Tibial artery (tissue), 4 donors: ENCODE measurements around the gene FITM1.

ENCODE experiments used
- DNase-seq, 2 donors: peaks; one replicate each; pipeline ENCODE4 v3.0.0-alpha.2; 2019
- H3K27ac ChIP-seq, 2 donors: fragments of 200-600 bp; sonication (generic) in 1 of 2; 1 replicate in 1 of 2; 2 replicates in 1 of 2; pipeline ENCODE4 v1.5.1; 2018 to 2019; ENCODE audit warnings: mild to moderate bottlenecking in 1 of 2
- H3K27me3 ChIP-seq, 2 donors: fragments of 200-600 bp; sonication (generic) in 1 of 2; one replicate each; pipeline versions ENCODE4 v1.5.1 to v1.6.0; 2016 to 2019
- H3K36me3 ChIP-seq, 3 donors: fragments of 200-600 bp; sonication (generic) in 2 of 3; one replicate each; pipeline ENCODE4 v1.5.1; 2016 to 2019; ENCODE audit warnings: mild to moderate bottlenecking in 2 of 3
- H3K4me1 ChIP-seq, 4 donors: fragments of 200-600 bp; sonication (generic) in 2 of 4; 1 replicate in 3 of 4; 2 replicates in 1 of 4; pipeline ENCODE4 v1.5.1; 2016 to 2019
- H3K4me3 ChIP-seq, 2 donors: fragments of 200-600 bp; sonication (generic) in 1 of 2; 1 replicate in 1 of 2; 2 replicates in 1 of 2; pipeline ENCODE4 v1.5.1; 2018 to 2019; ENCODE audit warnings: mild to moderate bottlenecking in 2 of 2
- H3K9me3 ChIP-seq, 3 donors: fragments of 200-600 bp; sonication (generic) in 1 of 3; one replicate each; pipeline ENCODE4 v1.5.1; 2016 to 2019
- intact Hi-C: fragments of 100-400 bp; cut with DNase I; formaldehyde crosslinking; loops from one replicate; pipeline ENCODE4 v1.15.0; 2023; ENCODE audit warnings: low total_unique reads
- TF ChIP-seq, protein P1 (sequence below), 2 experiments: fragments of 200-600 bp in 1 of 2; fragments of 450-650 bp in 1 of 2; IDR thresholded peaks; one replicate each; pipeline ENCODE4 v1.5.1; 2017 to 2019; ENCODE audit warnings: antibody characterized with exemption in 2 of 2, mild to moderate bottlenecking in 1 of 2, moderate library complexity in 1 of 2

The FITM1 gene

DNA sequence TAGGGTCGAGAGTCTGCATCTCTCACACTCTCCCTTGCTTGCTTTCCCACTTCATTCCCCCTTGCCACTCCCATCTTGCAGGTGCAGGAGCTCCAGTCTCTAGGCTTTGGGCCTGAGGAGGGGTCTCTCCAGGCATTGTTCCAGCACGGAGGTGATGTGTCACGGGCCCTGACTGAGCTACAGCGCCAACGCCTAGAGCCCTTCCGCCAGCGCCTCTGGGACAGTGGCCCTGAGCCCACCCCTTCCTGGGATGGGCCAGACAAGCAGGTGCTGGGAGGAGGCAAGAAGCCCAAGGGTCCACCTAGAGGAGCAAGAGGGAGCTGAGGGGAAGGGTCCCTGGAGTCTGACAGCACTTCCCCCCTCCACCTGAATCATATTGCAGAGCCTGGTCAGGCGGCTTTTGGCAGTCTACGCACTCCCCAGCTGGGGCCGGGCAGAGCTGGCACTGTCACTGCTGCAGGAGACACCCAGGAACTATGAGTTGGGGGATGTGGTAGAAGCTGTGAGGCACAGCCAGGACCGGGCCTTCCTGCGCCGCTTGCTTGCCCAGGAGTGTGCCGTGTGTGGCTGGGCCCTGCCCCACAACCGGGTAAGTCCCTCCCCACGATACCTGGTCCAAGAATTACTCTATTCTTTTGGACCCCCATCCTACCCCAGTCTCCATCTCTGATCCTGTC is 21.1 kb downstream of the FITM1 start:
- Histone ChIP-seq H3K9me3 (no peaks in the 10 kb centered on the region), H3K27me3 (no peaks in the 10 kb centered on the region), H3K4me1 (peaks cover 7 to 18% (median 15%) of the 10 kb centered on the region in 4 donors), H3K27ac (no peak overlapping the region), H3K36me3 (peaks cover 57 to 79% (median 72%) of the 10 kb centered on the region in 3 donors), H3K4me3 (no peak overlapping the region)
- intact Hi-C loops: loop anchor here (5.0 kb wide), 1 partner anchor 94 kb away; no protein-coding TSS in a partner anchor
- TF ChIP-seq, protein P1, sequence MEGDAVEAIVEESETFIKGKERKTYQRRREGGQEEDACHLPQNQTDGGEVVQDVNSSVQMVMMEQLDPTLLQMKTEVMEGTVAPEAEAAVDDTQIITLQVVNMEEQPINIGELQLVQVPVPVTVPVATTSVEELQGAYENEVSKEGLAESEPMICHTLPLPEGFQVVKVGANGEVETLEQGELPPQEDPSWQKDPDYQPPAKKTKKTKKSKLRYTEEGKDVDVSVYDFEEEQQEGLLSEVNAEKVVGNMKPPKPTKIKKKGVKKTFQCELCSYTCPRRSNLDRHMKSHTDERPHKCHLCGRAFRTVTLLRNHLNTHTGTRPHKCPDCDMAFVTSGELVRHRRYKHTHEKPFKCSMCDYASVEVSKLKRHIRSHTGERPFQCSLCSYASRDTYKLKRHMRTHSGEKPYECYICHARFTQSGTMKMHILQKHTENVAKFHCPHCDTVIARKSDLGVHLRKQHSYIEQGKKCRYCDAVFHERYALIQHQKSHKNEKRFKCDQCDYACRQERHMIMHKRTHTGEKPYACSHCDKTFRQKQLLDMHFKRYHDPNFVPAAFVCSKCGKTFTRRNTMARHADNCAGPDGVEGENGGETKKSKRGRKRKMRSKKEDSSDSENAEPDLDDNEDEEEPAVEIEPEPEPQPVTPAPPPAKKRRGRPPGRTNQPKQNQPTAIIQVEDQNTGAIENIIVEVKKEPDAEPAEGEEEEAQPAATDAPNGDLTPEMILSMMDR (IDR thresholded peaks at IDR 0.05): no peak
- DNase-seq: no peak

DNA sequence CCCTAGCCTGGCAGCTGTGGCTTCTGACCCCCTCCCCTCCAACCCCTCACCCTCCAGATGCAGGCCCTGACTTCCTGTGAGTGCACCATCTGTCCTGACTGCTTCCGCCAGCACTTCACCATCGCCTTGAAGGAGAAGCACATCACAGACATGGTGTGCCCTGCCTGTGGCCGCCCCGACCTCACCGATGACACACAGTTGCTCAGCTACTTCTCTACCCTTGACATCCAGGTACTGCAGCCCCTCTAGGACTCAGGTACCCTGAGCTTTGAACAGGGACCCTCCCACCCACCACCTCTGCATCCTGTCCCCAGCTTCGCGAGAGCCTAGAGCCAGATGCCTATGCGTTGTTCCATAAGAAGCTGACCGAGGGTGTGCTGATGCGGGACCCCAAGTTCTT is 24.6 kb downstream of the FITM1 start:
- no peaks in the 10 kb centered on the region for H3K4me1 ChIP-seq
- H3K27me3 ChIP-seq: no peaks in the 10 kb centered on the region
- no peaks in the 10 kb centered on the region for H3K9me3 ChIP-seq
- intact Hi-C loops: no loop called here
- TF ChIP-seq, protein P1 (IDR thresholded peaks at IDR 0.05): no peak
- H3K4me3 ChIP-seq: no peak overlapping the region
- peaks cover 68 to 98% (median 78%) of the 10 kb centered on the region in 3 donors for H3K36me3 ChIP-seq
- no peak overlapping the region for H3K27ac ChIP-seq
- no peak for DNase-seq

- H3K9me3 ChIP-seq: no peaks in the 10 kb centered on the region
- H3K36me3 ChIP-seq: peaks cover 52 to 88% (median 60%) of the 10 kb centered on the region in 3 donors
- no peak overlapping the region for H3K4me3 ChIP-seq
- H3K27me3 ChIP-seq: no peaks in the 10 kb centered on the region
- TF ChIP-seq, protein P1 (IDR thresholded peaks at IDR 0.05): no peak
- H3K4me1 ChIP-seq: peaks cover 0 to 11% (median 7%) of the 10 kb centered on the region in 4 donors
- H3K27ac ChIP-seq: no peak overlapping the region
- intact Hi-C loops: no loop called here
- DNase-seq: no peak
These were observed 26.4 kb downstream of the FITM1 start for GRCh38 chr14:24156840-24157239.

GRCh38 chr14:24157331-24157730 is 26.9 kb downstream of the FITM1 start:
- H3K36me3 ChIP-seq: peaks cover 47 to 83% (median 55%) of the 10 kb centered on the region in 3 donors
- intact Hi-C loops: no loop called here
- peaks cover 0 to 16% (median 12%) of the 10 kb centered on the region in 4 donors for H3K4me1 ChIP-seq
- DNase-seq: no peak
- no peaks in the 10 kb centered on the region for H3K27me3 ChIP-seq
- TF ChIP-seq, protein P1 (IDR thresholded peaks at IDR 0.05): no peak
- H3K9me3 ChIP-seq: no peaks in the 10 kb centered on the region
- no peak overlapping the region for H3K4me3 ChIP-seq
- no peak overlapping the region for H3K27ac ChIP-seq

- H3K27me3 ChIP-seq: no peaks in the 10 kb centered on the region
- TF ChIP-seq, protein P1 (IDR thresholded peaks at IDR 0.05): no peak
- H3K27ac ChIP-seq: peak overlapping the region; percentile 84 to 93
- DNase-seq: no peak
- H3K4me1 ChIP-seq: peaks cover 0 to 37% (median 28%) of the 10 kb centered on the region in 4 donors
- no peak overlapping the region for H3K4me3 ChIP-seq
- H3K36me3 ChIP-seq: peaks cover 59 to 79% (median 60%) of the 10 kb centered on the region in 3 donors
- no peaks in the 10 kb centered on the region for H3K9me3 ChIP-seq
- intact Hi-C loops: no loop called here
These were observed 29.5 kb downstream of the FITM1 start for GRCh38 chr14:24159777-24160498.
